Activated B cell treated with CpG ODN at 0.5 μM for 24 hours (primary cell): Measurements from ENCODE around the gene APBB3. TPM values are rescaled to one million over a fixed set of nuclear protein-coding genes. Genes with fewer than 3 reads are reported as not detected.

Experiments
- ATAC-seq: fragments of 200-7000 bp; cut with Tn5 transposase; one replicate; pipeline ENCODE4 v1.10.0; 2021; ENCODE audit warnings: low read depth, mild to moderate bottlenecking, moderate library complexity
- CTCF ChIA-PET: fragments of 350-600 bp; sonication (Branson Sonifier 250); formaldehyde crosslinking; loops from one replicate; lab custom pipeline; 2021; ENCODE audit warnings: antibody characterized with exemption; lab: Charles Lee
- POLR2A ChIA-PET: fragments of 350-600 bp; sonication (Branson Sonifier 250); formaldehyde crosslinking; loops from one replicate; lab custom pipeline; 2021; ENCODE audit warnings: antibody characterized with exemption; lab: Charles Lee
- DNase-seq: peaks from one replicate; pipeline ENCODE4 v3.0.0; 2022
- H3K27ac Mint-ChIP-seq: one replicate; pipeline ENCODE4 v1.8.0; 2020; ENCODE audit warnings: mixed read lengths
- H3K27me3 Mint-ChIP-seq: one replicate; pipeline ENCODE4 v1.8.0; 2021; ENCODE audit warnings: mixed read lengths
- H3K36me3 Mint-ChIP-seq: one replicate; pipeline ENCODE4 v1.8.0; 2021; ENCODE audit warnings: low read depth, mixed read lengths
- H3K4me1 Mint-ChIP-seq: one replicate; pipeline ENCODE4 v1.8.0; 2021; ENCODE audit warnings: mixed read lengths
- H3K4me3 Mint-ChIP-seq: one replicate; pipeline ENCODE4 v1.8.0; 2020; ENCODE audit warnings: mild to moderate bottlenecking, mixed read lengths
- H3K9me3 Mint-ChIP-seq: one replicate; pipeline ENCODE4 v1.8.0; 2020; ENCODE audit warnings: mixed read lengths
- intact Hi-C: fragments of 100-400 bp; cut with micrococcal nuclease; formaldehyde crosslinking; loops from one replicate; pipeline ENCODE4 v1.15.1; 2024
- total RNA-seq: library from RNA; stranded (reverse); gene quantifications from 2 replicates; pipeline ENCODE4 v1.2.3, GENCODE V29; 2022
- TF ChIP-seq, protein P1 (sequence below): fragments of 200-600 bp; IDR thresholded peaks from one replicate; pipeline ENCODE4 v1.8.0; 2022; ENCODE audit warnings: antibody characterized with exemption, mild to moderate bottlenecking

The APBB3 gene
- total RNA-seq, 1 donor from 2014 or later: 37.5 TPM

DNA sequence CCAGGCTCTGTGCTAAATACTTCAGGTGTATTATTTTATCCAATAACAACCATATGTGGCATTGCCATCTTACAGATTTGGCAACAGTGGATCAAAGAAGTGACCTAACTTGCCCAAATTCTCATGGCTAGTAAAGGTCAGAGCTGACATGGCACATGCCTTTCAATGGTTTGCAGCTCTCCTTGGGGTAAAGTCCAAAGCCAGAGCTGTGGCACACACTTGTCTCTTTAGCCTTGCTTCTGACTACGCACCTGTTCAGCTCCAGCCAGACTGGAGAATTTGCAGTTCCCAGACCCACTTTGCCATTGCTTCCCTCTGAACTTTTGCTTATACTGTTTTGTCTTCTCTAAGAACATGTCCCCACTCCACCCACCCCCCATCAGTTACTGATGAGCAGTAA is 6.1 kb upstream of the APBB3 start:
- ChIA-PET POLR2A (no interaction called here), CTCF (no interaction called here)
- no peak for ATAC-seq
- TF ChIP-seq, protein P1, sequence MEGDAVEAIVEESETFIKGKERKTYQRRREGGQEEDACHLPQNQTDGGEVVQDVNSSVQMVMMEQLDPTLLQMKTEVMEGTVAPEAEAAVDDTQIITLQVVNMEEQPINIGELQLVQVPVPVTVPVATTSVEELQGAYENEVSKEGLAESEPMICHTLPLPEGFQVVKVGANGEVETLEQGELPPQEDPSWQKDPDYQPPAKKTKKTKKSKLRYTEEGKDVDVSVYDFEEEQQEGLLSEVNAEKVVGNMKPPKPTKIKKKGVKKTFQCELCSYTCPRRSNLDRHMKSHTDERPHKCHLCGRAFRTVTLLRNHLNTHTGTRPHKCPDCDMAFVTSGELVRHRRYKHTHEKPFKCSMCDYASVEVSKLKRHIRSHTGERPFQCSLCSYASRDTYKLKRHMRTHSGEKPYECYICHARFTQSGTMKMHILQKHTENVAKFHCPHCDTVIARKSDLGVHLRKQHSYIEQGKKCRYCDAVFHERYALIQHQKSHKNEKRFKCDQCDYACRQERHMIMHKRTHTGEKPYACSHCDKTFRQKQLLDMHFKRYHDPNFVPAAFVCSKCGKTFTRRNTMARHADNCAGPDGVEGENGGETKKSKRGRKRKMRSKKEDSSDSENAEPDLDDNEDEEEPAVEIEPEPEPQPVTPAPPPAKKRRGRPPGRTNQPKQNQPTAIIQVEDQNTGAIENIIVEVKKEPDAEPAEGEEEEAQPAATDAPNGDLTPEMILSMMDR: no peak
- no peaks in the 10 kb centered on the region for H3K27me3 Mint-ChIP-seq
- peaks cover 29% of the 10 kb centered on the region for H3K36me3 Mint-ChIP-seq
- intact Hi-C loops: no loop called here
- no peak overlapping the region for H3K27ac Mint-ChIP-seq
- H3K9me3 Mint-ChIP-seq: no peaks in the 10 kb centered on the region
- no peak for DNase-seq
- no peak overlapping the region for H3K4me3 Mint-ChIP-seq
- peaks cover 38% of the 10 kb centered on the region for H3K4me1 Mint-ChIP-seq

DNA sequence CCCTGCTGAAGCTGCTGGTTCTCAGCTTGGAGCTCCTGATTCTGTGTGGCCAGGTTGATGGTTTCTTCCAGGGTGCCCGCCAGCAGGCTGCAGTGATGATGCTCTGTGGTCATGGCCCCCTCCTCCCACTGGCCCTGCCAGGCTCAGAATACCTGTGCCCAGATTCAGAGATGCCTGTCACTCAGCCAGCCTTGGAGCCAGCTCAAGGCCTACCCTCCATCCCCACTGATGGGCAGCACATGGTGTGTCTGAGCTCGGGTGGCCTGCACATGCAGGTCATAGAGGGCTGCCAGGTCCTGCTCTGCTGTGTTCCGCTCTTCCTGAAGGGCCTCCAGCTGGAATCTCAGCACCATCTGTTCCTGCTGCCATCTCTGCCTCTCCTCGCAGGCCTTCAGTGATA is 5.7 kb upstream of the APBB3 start:
- H3K9me3 Mint-ChIP-seq: no peaks in the 10 kb centered on the region
- no peaks in the 10 kb centered on the region for H3K27me3 Mint-ChIP-seq
- no peak overlapping the region for H3K4me3 Mint-ChIP-seq
- DNase-seq (no peak), ATAC-seq (no peak)
- TF ChIP-seq, protein P1: no peak
- CTCF ChIA-PET: interaction anchor here (0.7 kb wide), 1 partner anchor 23 kb away, joined by 3 read pairs; the partner anchor contains the start of gene EIF4EBP3
- peaks cover 42% of the 10 kb centered on the region for H3K4me1 Mint-ChIP-seq
- POLR2A ChIA-PET: interaction anchor here (1.4 kb wide), 1 partner anchor 169 kb away, joined by 4 read pairs; no protein-coding TSS in a partner anchor
- peaks cover 31% of the 10 kb centered on the region for H3K36me3 Mint-ChIP-seq
- H3K27ac Mint-ChIP-seq: peak overlapping the region; percentile 46
- intact Hi-C loops: no loop called here

DNA sequence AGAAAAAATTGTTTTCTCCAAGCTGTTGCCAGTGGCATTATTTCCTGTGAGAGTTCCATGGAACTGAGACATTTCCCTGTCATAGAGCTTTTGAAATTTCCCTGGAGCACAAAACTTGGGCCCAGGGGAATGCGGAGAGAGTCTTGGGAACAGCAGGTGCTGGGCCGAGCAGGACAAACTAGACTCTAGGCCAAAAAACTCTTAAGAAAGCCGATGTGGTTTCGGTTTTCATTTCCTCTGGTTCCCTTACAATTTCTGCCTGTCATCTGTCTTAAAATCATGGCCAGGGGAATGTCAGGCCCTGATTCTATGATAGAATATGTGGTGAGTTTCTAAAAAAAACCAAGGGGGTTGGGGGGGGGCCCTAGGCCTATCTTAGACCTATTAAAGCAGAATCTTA is 4.8 kb upstream of the APBB3 start:
- DNase-seq: no peak
- no peaks in the 10 kb centered on the region for H3K9me3 Mint-ChIP-seq

DNA sequence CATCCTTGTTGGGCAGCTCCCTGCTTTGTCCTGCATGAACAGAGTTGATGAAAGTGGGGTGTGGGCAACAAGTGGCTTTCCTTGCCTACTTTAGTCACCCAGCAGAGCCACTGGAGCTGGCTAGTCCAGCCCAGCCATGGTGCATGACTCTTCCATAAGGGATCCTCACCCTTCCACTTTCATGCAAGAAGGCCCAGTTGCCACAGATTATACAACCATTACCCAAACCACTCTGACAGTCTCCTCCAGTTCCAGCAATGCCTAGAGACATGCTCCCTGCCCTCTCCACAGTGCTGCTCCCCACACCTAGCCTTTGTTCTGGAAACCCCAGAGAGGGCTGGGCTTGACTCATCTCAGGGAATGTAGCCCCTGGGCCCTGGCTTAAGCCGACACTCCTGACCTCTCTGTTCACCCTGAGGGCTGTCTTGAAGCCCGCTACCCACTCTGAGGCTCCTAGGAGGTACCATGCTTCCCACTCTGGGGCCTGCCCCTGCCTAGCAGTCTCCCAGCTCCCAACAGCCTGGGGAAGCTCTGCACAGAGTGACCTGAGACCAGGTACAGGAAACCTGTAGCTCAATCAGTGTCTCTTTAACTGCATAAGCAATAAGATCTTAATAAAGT is 4.2 kb upstream of the APBB3 start:
- TF ChIP-seq, protein P1: no peak
- DNase-seq: no peak
- Mint-ChIP-seq H3K36me3 (peaks cover 38% of the 10 kb centered on the region), H3K27ac (peak overlapping the region; percentile 93), H3K27me3 (no peaks in the 10 kb centered on the region), H3K9me3 (no peaks in the 10 kb centered on the region), H3K4me3 (no peak overlapping the region), H3K4me1 (peaks cover 55% of the 10 kb centered on the region)
- POLR2A ChIA-PET: interaction anchor here (0.6 to 1.4 kb wide), 4 partner anchors 21 to 168 kb away, joined by 3 to 5 read pairs (median 4); partner anchors contain the start of gene EIF4EBP3
- intact Hi-C loops: no loop called here
- CTCF ChIA-PET: no interaction called here
- no peak for ATAC-seq

More for the DNA sequence above, 4.8 kb upstream of the APBB3 start:
- TF ChIP-seq, protein P1: no peak
- Mint-ChIP-seq H3K4me3 (peak overlapping the region; percentile 68), H3K27me3 (no peaks in the 10 kb centered on the region), H3K4me1 (peaks cover 49% of the 10 kb centered on the region), H3K27ac (peak overlapping the region; percentile 93), H3K36me3 (peaks cover 38% of the 10 kb centered on the region)
- POLR2A ChIA-PET: interaction anchor here (1.3 to 1.4 kb wide), 2 partner anchors 22 to 168 kb away, joined by 4 to 5 read pairs; partner anchors contain the start of gene EIF4EBP3
- ATAC-seq: no peak
- intact Hi-C loops: no loop called here
- CTCF ChIA-PET: interaction anchor here (0.7 kb wide), 1 partner anchor 22 kb away, joined by 3 read pairs; the partner anchor contains the start of gene EIF4EBP3

DNA sequence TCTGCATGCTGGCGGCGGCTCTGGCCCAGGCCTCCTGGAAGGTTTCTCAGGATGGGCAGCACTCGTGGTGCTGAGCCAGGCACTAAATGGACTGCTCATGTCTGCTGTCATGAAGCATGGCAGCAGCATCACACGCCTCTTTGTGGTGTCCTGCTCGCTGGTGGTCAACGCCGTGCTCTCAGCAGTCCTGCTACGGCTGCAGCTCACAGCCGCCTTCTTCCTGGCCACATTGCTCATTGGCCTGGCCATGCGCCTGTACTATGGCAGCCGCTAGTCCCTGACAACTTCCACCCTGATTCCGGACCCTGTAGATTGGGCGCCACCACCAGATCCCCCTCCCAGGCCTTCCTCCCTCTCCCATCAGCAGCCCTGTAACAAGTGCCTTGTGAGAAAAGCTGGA is 3.5 kb upstream of the APBB3 start:
- H3K27ac Mint-ChIP-seq: no peak overlapping the region
- intact Hi-C loops: no loop called here
- CTCF ChIA-PET: no interaction called here
- H3K4me1 Mint-ChIP-seq: peaks cover 62% of the 10 kb centered on the region
- no peak overlapping the region for H3K4me3 Mint-ChIP-seq
- ATAC-seq (no peak), DNase-seq (no peak)
- POLR2A ChIA-PET: interaction anchor here (1.4 kb wide), 1 partner anchor 20 kb away, joined by 3 read pairs; the partner anchor contains the start of gene EIF4EBP3
- no peaks in the 10 kb centered on the region for H3K27me3 Mint-ChIP-seq
- TF ChIP-seq, protein P1: no peak
- H3K36me3 Mint-ChIP-seq: peaks cover 38% of the 10 kb centered on the region
- H3K9me3 Mint-ChIP-seq: no peaks in the 10 kb centered on the region
